ENCODE measurements around the gene HK1. TPM values are rescaled to one million over a fixed set of nuclear protein-coding genes. Genes with fewer than 3 reads are reported as not detected.
A peak's percentile ranks its signal among the peaks of the same experiment; 100 is the strongest.
"Not testable (repeated sequence)": the region's sequence is repeated elsewhere in the genome, so short reads cannot be mapped to it uniquely, and the experiment has no call there.

HK1 gene
- total RNA-seq, 1 experiment from 2014 or later, result 102 TPM

DNA sequence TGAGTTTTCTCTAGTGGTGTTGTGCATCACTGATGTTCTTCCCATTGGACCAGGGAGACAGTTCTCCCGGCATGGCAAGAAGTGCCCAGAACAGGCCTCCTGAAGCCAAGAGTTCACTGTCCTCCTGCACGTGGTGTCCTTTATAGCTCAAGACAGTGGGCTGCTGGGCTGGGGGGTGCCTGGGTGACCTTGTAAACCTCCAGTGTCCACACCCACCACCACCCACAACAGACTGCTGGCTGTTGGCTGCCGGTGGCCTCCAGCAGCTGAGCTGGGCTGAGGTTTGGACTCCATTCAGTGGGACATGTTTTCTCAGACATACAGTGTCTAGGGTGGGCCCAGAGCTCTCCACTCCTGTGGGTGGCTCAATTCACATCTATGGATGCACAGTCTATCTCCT lies 42.2 kb downstream of the HK1 start:
- in situ Hi-C loops (cut with HindIII; ENCODE audit: low pct_unique_long_range_greater_than_20kb, low sequenced_read_pairs), result no loop called here

DNA sequence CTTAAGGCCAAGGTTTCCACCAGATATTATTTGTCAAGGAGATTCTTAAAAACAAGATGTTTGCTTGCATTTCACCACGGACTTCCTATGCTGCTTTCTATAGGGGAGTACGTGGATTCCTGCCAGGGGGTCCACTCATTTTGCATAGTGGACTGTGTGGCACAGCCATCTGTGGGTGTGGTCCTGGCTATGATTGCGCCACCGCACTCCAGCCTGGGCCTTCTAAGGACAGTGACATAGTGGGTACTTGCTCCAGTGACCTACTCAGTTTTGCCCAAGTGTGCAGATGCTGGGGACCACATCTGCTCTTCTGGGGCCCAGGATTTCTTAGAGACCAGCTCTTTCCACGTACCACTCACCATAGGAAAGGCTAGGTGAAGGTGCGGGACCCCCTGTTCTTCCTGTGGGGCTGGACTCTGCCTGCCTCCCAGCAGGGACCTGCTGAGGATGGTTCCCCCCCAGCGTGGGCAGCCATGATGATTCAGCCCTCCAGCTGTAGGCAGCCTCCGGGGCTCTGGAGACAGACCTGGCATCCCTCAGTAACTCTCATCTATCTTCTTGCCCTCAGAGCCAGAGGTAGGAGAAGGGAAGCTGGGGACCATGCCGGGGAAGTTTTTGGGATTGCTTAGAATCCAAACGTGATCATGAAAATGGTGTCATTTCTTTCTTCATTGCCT lies 42.9 kb downstream of the HK1 start:
- no peak for DNase-seq (ENCODE audit: low read depth)
- in situ Hi-C loops (cut with HindIII; ENCODE audit: low pct_unique_long_range_greater_than_20kb, low sequenced_read_pairs), result no loop called here

More for the DNA sequence above, 42.2 kb downstream of the HK1 start:
- DNase-seq (ENCODE audit: low read depth), result no peak

DNA sequence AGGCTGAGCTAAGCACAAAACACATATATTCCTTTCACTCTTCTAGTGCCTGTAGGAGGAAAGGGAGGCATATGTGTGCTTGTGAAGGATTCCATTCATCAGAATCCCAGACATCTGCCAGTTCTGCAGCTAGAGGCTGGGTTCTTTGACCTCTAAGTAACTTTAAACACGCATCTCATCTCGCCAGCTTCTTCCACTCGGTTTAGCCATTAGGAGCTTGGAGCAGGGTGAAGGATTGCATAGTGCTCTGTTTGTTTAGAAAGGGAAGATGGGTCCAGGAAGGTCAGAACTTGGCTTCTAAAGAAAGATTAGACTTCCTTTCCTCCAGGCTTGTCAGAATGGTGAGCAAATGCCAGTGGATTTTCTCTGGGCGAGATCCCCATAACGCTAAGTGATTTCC lies 43.6 kb downstream of the HK1 start:
- in situ Hi-C loops (cut with HindIII; ENCODE audit: low pct_unique_long_range_greater_than_20kb, low sequenced_read_pairs), result no loop called here
- no peak for DNase-seq (ENCODE audit: low read depth)

GRCh38 chr10:69322346-69322745 lies 44.0 kb downstream of the HK1 start:
- in situ Hi-C loops (cut with HindIII; ENCODE audit: low pct_unique_long_range_greater_than_20kb, low sequenced_read_pairs); DNase-seq (ENCODE audit: low read depth): not testable (repeated sequence)

DNA sequence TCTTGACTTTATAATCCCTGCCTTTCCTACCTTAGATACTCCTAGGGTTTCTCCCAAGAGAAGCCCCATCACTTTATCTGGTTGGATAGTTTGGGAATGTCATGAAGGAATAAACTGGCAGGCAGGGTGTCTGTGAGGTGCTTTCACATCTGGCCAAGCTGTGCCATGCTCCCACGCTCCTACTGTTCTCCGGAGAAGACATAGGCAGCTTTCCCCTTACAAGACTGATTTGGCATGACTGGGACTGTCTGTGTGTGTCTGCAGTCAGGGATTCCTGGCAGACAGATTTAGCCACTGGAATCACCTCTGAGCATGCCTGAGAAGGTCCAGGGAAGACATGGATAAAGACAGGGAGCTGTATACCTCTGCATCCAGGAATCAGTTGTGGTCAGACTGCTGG lies 45.3 kb downstream of the HK1 start:
- in situ Hi-C loops (cut with HindIII; ENCODE audit: low pct_unique_long_range_greater_than_20kb, low sequenced_read_pairs), result no loop called here
- no peak for DNase-seq (ENCODE audit: low read depth)

- in situ Hi-C loops (cut with HindIII; ENCODE audit: low pct_unique_long_range_greater_than_20kb, low sequenced_read_pairs), result no loop called here
- DNase-seq (ENCODE audit: low read depth), result no peak
These were observed 46.3 kb downstream of the HK1 start for GRCh38 chr10:69324583-69324982.

DNA sequence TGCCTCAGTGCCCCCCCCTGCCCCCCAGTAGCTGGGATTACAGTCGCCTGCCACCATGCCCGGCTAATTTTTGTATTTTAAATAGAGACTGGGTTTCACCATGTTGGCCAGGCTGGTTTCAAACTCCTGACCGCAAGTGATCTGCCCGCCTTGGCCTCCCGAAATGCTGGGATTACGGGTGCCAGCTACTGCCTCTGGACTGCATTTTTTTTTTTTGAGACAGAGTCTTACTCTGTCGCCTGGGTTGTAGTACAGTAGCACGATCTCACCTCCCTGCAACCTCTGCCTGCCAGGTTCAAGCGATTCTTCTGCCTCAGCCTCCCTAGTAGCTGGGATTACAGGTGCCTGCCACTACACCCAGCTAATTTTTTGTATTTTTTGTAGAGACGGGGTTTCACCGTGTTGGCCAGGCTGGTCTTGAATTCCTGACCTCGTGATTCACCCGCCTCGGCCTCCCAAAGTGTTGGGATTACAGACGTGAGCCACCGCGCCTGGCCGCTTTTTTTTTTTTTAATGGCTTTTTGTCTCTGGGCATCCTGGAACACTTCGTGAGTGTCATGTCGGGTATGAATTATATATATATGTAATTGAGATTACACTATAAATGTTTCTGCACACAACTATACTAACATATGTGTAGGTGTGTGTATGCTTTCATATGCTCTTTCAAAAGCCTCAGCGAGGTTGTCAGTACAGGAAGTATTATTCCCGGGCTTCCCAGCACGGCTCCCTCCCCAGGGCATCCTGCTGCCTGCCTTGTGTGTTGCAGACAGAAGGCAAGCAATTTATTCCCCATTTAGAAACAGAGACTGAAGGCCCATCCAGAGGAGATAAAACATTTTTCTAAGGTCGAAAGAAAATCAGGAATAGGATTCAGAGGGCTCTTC lies 47.6 kb downstream of the HK1 start:
- in situ Hi-C loops (cut with HindIII; ENCODE audit: low pct_unique_long_range_greater_than_20kb, low sequenced_read_pairs); DNase-seq (ENCODE audit: low read depth): not testable (repeated sequence)

- in situ Hi-C loops (cut with HindIII; ENCODE audit: low pct_unique_long_range_greater_than_20kb, low sequenced_read_pairs), result no loop called here
- DNase-seq (ENCODE audit: low read depth), result no peak
These were observed 48.4 kb downstream of the HK1 start for GRCh38 chr10:69326692-69327091.

DNA sequence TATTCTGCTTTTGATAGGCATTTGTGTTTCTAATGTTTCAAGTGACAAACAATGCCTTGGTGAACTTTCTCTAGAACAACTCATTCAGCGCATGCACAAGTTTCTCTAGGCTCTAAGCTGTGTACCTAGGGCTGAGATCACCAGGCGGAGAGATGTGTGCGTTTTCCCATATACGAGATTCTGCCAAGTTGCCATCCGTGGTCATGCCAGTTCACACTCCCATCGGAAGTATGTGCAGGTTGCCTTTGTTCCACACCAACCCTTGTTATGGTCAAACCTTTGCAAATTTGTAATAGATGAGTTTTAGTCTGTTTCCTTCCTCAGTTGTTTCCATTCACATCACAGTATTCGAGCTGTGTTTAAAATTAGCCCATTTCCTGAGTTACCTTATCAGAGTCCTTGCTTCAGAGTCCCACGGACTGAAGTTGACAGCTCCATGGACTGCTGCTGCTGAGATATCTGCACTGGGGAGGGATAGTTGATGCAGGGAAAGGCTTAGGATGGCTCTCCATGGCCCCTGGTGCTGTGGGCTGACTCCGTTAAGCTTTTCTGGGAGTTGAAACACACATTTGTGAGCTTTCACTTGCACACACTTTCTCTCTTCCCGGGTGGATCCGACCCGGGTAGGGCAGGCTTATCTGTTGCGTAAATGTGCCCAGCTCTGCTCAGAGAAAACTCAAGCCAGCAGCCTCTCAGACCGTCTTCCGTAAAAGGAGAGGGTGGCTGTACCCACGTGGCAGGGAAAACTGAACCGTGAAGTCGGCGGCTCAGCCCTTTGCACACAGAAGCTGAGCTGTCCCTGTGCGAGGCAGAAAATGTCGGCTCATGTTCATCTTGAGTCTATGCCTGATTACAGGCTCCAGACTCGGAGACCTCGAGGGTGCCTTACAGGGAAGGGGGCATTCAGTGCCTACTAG lies 49.4 kb downstream of the HK1 start:
- DNase-seq (ENCODE audit: low read depth), result peak; percentile 74
- in situ Hi-C loops (cut with HindIII; ENCODE audit: low pct_unique_long_range_greater_than_20kb, low sequenced_read_pairs), result no loop called here

DNA sequence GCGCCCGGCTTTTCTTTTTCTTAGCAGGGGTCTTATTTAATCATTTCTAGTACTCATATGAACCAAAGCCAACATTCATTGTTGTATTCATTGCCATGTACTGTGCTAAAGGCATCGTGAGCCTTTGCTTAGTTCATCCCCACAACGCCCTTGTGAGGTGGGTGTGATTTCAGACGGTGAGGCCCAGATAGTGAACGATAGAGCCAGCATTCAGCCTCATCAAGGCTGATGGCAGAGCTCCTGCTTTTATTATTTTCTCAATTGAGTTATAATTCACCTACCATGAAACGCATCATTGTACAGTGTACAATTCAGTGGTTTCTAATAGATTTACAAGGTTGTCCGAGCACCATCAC lies 50.1 kb downstream of the HK1 start:
- in situ Hi-C loops (cut with HindIII; ENCODE audit: low pct_unique_long_range_greater_than_20kb, low sequenced_read_pairs), result no loop called here
- DNase-seq (ENCODE audit: low read depth), result no peak

- DNase-seq (ENCODE audit: low read depth); in situ Hi-C loops (cut with HindIII; ENCODE audit: low pct_unique_long_range_greater_than_20kb, low sequenced_read_pairs): not testable (repeated sequence)
These were observed 50.6 kb downstream of the HK1 start for GRCh38 chr10:69328888-69329287.

- in situ Hi-C loops (cut with HindIII; ENCODE audit: low pct_unique_long_range_greater_than_20kb, low sequenced_read_pairs), result no loop called here
- DNase-seq (ENCODE audit: low read depth), result no peak
These were observed 51.5 kb downstream of the HK1 start for GRCh38 chr10:69329721-69330178.

GRCh38 chr10:69331161-69331560 lies 52.9 kb downstream of the HK1 start:
- in situ Hi-C loops (cut with HindIII; ENCODE audit: low pct_unique_long_range_greater_than_20kb, low sequenced_read_pairs), result no loop called here
- no peak for DNase-seq (ENCODE audit: low read depth)

- in situ Hi-C loops (cut with HindIII; ENCODE audit: low pct_unique_long_range_greater_than_20kb, low sequenced_read_pairs), result no loop called here
- no peak for DNase-seq (ENCODE audit: low read depth)
These were observed 54.1 kb downstream of the HK1 start for GRCh38 chr10:69332278-69333010.

GRCh38 chr10:69333205-69333604 lies 54.9 kb downstream of the HK1 start:
- no peak for DNase-seq (ENCODE audit: low read depth)
- in situ Hi-C loops (cut with HindIII; ENCODE audit: low pct_unique_long_range_greater_than_20kb, low sequenced_read_pairs), result no loop called here

GRCh38 chr10:69333865-69334301 lies 55.6 kb downstream of the HK1 start:
- in situ Hi-C loops (cut with HindIII; ENCODE audit: low pct_unique_long_range_greater_than_20kb, low sequenced_read_pairs), result not testable (repeated sequence)

GRCh38 chr10:69334302-69335062 lies 56.2 kb downstream of the HK1 start:
- in situ Hi-C loops (cut with HindIII; ENCODE audit: low pct_unique_long_range_greater_than_20kb, low sequenced_read_pairs), result no loop called here
- no peak for DNase-seq (ENCODE audit: low read depth)

More at GRCh38 chr10:69333865-69334301, 55.6 kb downstream of the HK1 start:
- DNase-seq (ENCODE audit: low read depth), result not testable (repeated sequence)

Measured in Caki2 (cell line).